ENCODE data around the gene ANG.
"Not testable (repeated sequence)": the region's sequence is repeated elsewhere in the genome, so short reads cannot be mapped to it uniquely, and the experiment has no call there.

Gene ANG

GRCh38 chr14:20698934-20699333 is 10.4 kb downstream of the ANG start:
- Mint-ChIP-seq H3K27ac (no peak overlapping the region), H3K27me3 (ENCODE audit: low read depth) (peaks cover 3% of the 10 kb centered on the region), H3K4me1 (no peaks in the 10 kb centered on the region), H3K36me3 (ENCODE audit: low read depth) (no peaks in the 10 kb centered on the region), H3K9me3 (no peaks in the 10 kb centered on the region), H3K4me3 (no peak overlapping the region)
- no peak for TF ChIP-seq CTCF (IDR thresholded peaks at IDR 0.05; ENCODE audit: unreplicated experiment in 3 of 3)

DNA sequence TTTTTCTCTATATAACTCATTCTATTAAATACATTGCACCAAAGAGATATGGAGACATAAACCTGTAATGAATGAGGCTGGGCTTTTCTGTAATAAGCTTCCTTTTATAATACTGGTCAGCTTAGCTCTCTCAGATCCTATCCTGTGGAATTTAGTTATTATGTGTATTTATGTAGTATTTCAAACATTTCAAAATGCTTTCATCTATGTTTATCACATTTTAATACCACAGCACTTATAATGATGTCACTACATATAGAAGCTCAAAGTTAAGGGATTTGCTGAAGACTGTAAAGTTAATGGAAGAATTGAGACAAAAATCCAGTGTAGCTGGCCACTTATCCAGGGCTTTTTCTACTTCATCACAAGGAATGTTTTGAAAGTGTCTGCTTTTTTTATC is 11.4 kb downstream of the ANG start:
- TF ChIP-seq CTCF (IDR thresholded peaks at IDR 0.05; ENCODE audit: unreplicated experiment in 3 of 3): no peak
- H3K36me3 Mint-ChIP-seq (ENCODE audit: low read depth): no peaks in the 10 kb centered on the region
- no peak overlapping the region for H3K27ac Mint-ChIP-seq

GRCh38 chr14:20700965-20701364 is 12.4 kb downstream of the ANG start:
- H3K4me3 Mint-ChIP-seq; H3K27me3 Mint-ChIP-seq (ENCODE audit: low read depth); H3K9me3 Mint-ChIP-seq; H3K4me1 Mint-ChIP-seq; H3K27ac Mint-ChIP-seq; H3K36me3 Mint-ChIP-seq (ENCODE audit: low read depth): not testable (repeated sequence)

More for the DNA sequence above, 11.4 kb downstream of the ANG start:
- Mint-ChIP-seq H3K9me3 (no peaks in the 10 kb centered on the region), H3K4me3 (no peak overlapping the region), H3K27me3 (ENCODE audit: low read depth) (peaks cover 3% of the 10 kb centered on the region), H3K4me1 (no peaks in the 10 kb centered on the region)

GRCh38 chr14:20706657-20707355 is 18.2 kb downstream of the ANG start:
- no peaks in the 10 kb centered on the region for H3K27me3 Mint-ChIP-seq (ENCODE audit: low read depth)
- H3K27ac Mint-ChIP-seq: no peak overlapping the region
- no peaks in the 10 kb centered on the region for H3K9me3 Mint-ChIP-seq
- H3K4me1 Mint-ChIP-seq: no peaks in the 10 kb centered on the region
- no peak overlapping the region for H3K4me3 Mint-ChIP-seq
- H3K36me3 Mint-ChIP-seq (ENCODE audit: low read depth): no peaks in the 10 kb centered on the region
- no peak for TF ChIP-seq CTCF (IDR thresholded peaks at IDR 0.05; ENCODE audit: unreplicated experiment in 3 of 3)

DNA sequence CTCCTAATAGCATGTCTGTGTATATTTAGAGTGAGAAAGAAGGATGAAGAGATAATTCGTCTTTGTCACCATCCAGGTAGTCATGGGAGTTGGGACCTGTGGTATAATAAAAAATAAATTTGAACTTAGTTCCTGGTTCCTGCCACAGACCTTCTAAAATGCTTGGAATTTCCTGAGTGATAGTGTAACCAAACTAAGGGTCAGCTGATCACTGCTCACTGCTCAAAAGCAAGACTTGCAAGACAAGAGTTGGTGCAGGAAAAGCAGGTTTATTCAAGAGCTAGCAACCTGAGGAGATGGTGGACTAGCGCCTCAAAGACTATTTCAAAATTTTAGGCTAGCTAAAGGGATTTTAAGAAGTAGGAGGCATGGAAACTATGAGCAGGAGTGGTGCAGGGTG is 19.1 kb downstream of the ANG start:
- Mint-ChIP-seq H3K4me3 (no peak overlapping the region), H3K4me1 (no peaks in the 10 kb centered on the region), H3K36me3 (ENCODE audit: low read depth) (no peaks in the 10 kb centered on the region), H3K27ac (no peak overlapping the region), H3K27me3 (ENCODE audit: low read depth) (no peaks in the 10 kb centered on the region), H3K9me3 (no peaks in the 10 kb centered on the region)
- TF ChIP-seq CTCF (IDR thresholded peaks at IDR 0.05; ENCODE audit: unreplicated experiment in 3 of 3): no peak

DNA sequence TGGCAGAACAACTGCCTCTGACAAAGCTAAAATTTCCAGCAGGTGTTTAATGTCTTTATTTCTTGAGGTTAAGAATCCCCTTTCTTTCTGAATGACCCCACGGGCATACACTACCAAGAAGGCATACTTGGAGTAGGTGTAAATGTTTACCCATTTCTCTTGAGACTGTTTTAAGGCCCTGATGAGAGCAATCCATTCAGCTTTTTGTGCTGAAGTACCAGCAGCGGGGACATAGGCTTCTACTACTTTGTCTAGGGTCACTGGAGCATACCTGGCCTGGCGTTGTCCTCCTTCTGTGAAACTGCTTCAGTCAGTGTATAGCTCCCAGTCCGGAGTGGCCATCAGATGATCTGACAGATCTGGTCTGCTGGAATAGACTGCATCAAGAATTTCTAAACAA is 22.7 kb downstream of the ANG start:
- no peaks in the 10 kb centered on the region for H3K9me3 Mint-ChIP-seq
- H3K27me3 Mint-ChIP-seq (ENCODE audit: low read depth): peaks cover 4% of the 10 kb centered on the region
- H3K4me3 Mint-ChIP-seq: no peak overlapping the region
- TF ChIP-seq CTCF (IDR thresholded peaks at IDR 0.05; ENCODE audit: unreplicated experiment in 3 of 3): no peak
- H3K4me1 Mint-ChIP-seq: peaks cover 8% of the 10 kb centered on the region
- H3K36me3 Mint-ChIP-seq (ENCODE audit: low read depth): no peaks in the 10 kb centered on the region
- no peak overlapping the region for H3K27ac Mint-ChIP-seq
